Vagina (tissue), 2 donors: Measurements from ENCODE around the gene HNRNPAB. TPM values are rescaled to one million over a fixed set of nuclear protein-coding genes. Genes with fewer than 3 reads are reported as not detected.

Source experiments
- DNase-seq, 2 donors: peaks; one replicate each; pipeline ENCODE4 v3.0.0-alpha.2; 2017; ENCODE audit errors: extremely low spot score in 2 of 2
- H3K27ac ChIP-seq: fragments of 200-600 bp; sonication (generic); one replicate; pipeline ENCODE4 v1.5.1; 2019
- H3K27me3 ChIP-seq: fragments of 200-600 bp; sonication (generic); one replicate; pipeline ENCODE4 v1.5.1; 2019
- H3K36me3 ChIP-seq, 2 donors: fragments of 200-600 bp; sonication (generic); one replicate each; pipeline ENCODE4 v1.5.1; 2017 to 2019
- H3K4me1 ChIP-seq: fragments of 200-600 bp; sonication (generic); one replicate; pipeline ENCODE4 v1.5.1; 2019
- H3K4me3 ChIP-seq, 2 donors: fragments of 200-600 bp; sonication (generic); 1 replicate in 1 of 2; 2 replicates in 1 of 2; pipeline ENCODE4 v1.5.1; 2016 to 2019
- H3K9me3 ChIP-seq: fragments of 200-600 bp; sonication (generic); one replicate; pipeline ENCODE4 v1.5.1; 2019
- CTCF ChIP-seq, 3 experiments: fragments of 450-650 bp in 2 of 3; fragments of 200-600 bp in 1 of 3; sonication (generic) in 1 of 3; IDR thresholded peaks; one replicate each; pipeline ENCODE4 v1.5.1; 2017 to 2019; ENCODE audit warnings: antibody characterized with exemption in 3 of 3, mild to moderate bottlenecking in 2 of 3, moderate library complexity in 2 of 3
- POLR2A ChIP-seq, 2 donors: fragments of 450-650 bp; IDR thresholded peaks; one replicate each; pipeline ENCODE4 v1.6.1; 2017; ENCODE audit warnings: antibody characterized with exemption in 2 of 2, mild to moderate bottlenecking in 2 of 2, moderate library complexity in 2 of 2
- POLR2AphosphoS5 ChIP-seq, 2 donors: sonication (generic); formaldehyde crosslinking; IDR thresholded peaks; one replicate each; pipeline ENCODE4 v1.9.0; 2017; ENCODE audit warnings: antibody characterized with exemption in 2 of 2, mild to moderate bottlenecking in 2 of 2, low read depth in 1 of 2; ENCODE audit not compliant: insufficient read depth in 1 of 2
- intact Hi-C: fragments of 100-400 bp; cut with DNase I; formaldehyde crosslinking; loops from one replicate; pipeline ENCODE4 v1.15.1; 2023
- total RNA-seq: library from RNA; depleted of rRNA; stranded (reverse); fragments of >200 nt; gene quantifications from one replicate; pipeline ENCODE4 v1.2.3, GENCODE V29; 2016

The HNRNPAB gene
- 92.6 TPM for total RNA-seq

GRCh38 chr5:178204182-178204934 lies at the start of gene HNRNPAB:
Gene HNRNPAB (plus strand): TSS chr5:178204533. CDS start chr5:178204838, 305 bp downstream.
- Histone ChIP-seq H3K36me3 (peaks cover 1 to 31% of the 10 kb centered on the region in 2 donors), H3K4me1 (peaks cover 42% of the 10 kb centered on the region), H3K27ac (peak within 1 kb of the TSS; percentile 77), H3K9me3 (no peaks in the 10 kb centered on the region), H3K27me3 (no peaks in the 10 kb centered on the region), H3K4me3 (peak within 1 kb of the TSS; percentile 59 to 93)
- DNase-seq: peak in 1 of 2 donors; percentile 99
- TF ChIP-seq POLR2AphosphoS5 (IDR thresholded peaks at IDR 0.05; ENCODE audit: insufficient read depth in 1 of 2, low read depth in 1 of 2) (peak; percentile 93 to 99), POLR2A (IDR thresholded peaks at IDR 0.05) (peak in 1 of 2 donors; percentile 99), CTCF (IDR thresholded peaks at IDR 0.05) (no peak)
- intact Hi-C loops: loop anchor here (2.0 kb wide), 1 partner anchor 26 kb away; no protein-coding TSS in a partner anchor

GRCh38 chr5:178155065-178155464 lies 49.3 kb upstream of the HNRNPAB start:
- Histone ChIP-seq H3K27ac (no peak overlapping the region), H3K36me3 (peaks cover 0 to 11% of the 10 kb centered on the region in 2 donors), H3K4me3 (no peak overlapping the region), H3K4me1 (peaks cover 21% of the 10 kb centered on the region), H3K9me3 (no peaks in the 10 kb centered on the region), H3K27me3 (no peaks in the 10 kb centered on the region)
- no peak for DNase-seq
- TF ChIP-seq POLR2AphosphoS5 (IDR thresholded peaks at IDR 0.05; ENCODE audit: insufficient read depth in 1 of 2, low read depth in 1 of 2): no peak
- TF ChIP-seq CTCF (IDR thresholded peaks at IDR 0.05): no peak
- intact Hi-C loops: no loop called here

GRCh38 chr5:178160176-178160575 lies 44.2 kb upstream of the HNRNPAB start:
- intact Hi-C loops: loop anchor here (5.0 kb wide), 1 partner anchor 83 kb away; no protein-coding TSS in a partner anchor
- TF ChIP-seq POLR2AphosphoS5 (IDR thresholded peaks at IDR 0.05; ENCODE audit: insufficient read depth in 1 of 2, low read depth in 1 of 2): no peak
- no peak for TF ChIP-seq CTCF (IDR thresholded peaks at IDR 0.05)
- TF ChIP-seq POLR2A (IDR thresholded peaks at IDR 0.05): no peak

GRCh38 chr5:178162481-178162880 lies 41.9 kb upstream of the HNRNPAB start:
- Histone ChIP-seq H3K4me3 (no peak overlapping the region), H3K27ac (no peak overlapping the region), H3K27me3 (no peaks in the 10 kb centered on the region), H3K9me3 (no peaks in the 10 kb centered on the region), H3K36me3 (no peaks in the 10 kb centered on the region), H3K4me1 (peaks cover 8% of the 10 kb centered on the region)
- intact Hi-C loops: loop anchor here (5.0 kb wide), 1 partner anchor 85 kb away; no protein-coding TSS in a partner anchor
- no peak for TF ChIP-seq CTCF (IDR thresholded peaks at IDR 0.05)
- TF ChIP-seq POLR2AphosphoS5 (IDR thresholded peaks at IDR 0.05; ENCODE audit: insufficient read depth in 1 of 2, low read depth in 1 of 2): no peak
- TF ChIP-seq POLR2A (IDR thresholded peaks at IDR 0.05): no peak
- no peak for DNase-seq

More at GRCh38 chr5:178160176-178160575, 44.2 kb upstream of the HNRNPAB start:
- Histone ChIP-seq H3K4me1 (peaks cover 8% of the 10 kb centered on the region), H3K27me3 (no peaks in the 10 kb centered on the region), H3K4me3 (no peak overlapping the region), H3K36me3 (no peaks in the 10 kb centered on the region), H3K27ac (no peak overlapping the region), H3K9me3 (no peaks in the 10 kb centered on the region)
- DNase-seq: no peak
